H1 (cell line): ENCODE results near the gene ARHGAP25. TPM values are rescaled to one million over a fixed set of nuclear protein-coding genes. Genes with fewer than 3 reads are reported as not detected.

Source experiments
- CTCF ChIA-PET: fragments of 300-600 bp; sonication (Branson Sonifier 250); formaldehyde crosslinking; loops from one replicate; lab custom pipeline; 2021; ENCODE audit not compliant: partially characterized antibody; lab: Charles Lee
- POLR2A ChIA-PET: fragments of 300-600 bp; sonication (Branson Sonifier 250); formaldehyde crosslinking; loops from one replicate; lab custom pipeline; 2021; ENCODE audit warnings: inconsistent platforms; ENCODE audit not compliant: partially characterized antibody; lab: Charles Lee
- DNase-seq, 2 experiments: peaks; one replicate each; pipeline versions ENCODE4 v3.0.0 to v3.0.0-alpha.2; 2010 to 2022; ENCODE audit warnings: low spot score in 2 of 2, low read depth in 1 of 2, mixed read lengths in 1 of 2
- FAIRE-seq: peaks from 2 replicates; lab custom pipeline; 2011; peaks lifted over from hg19 to GRCh38; lab: Jason Lieb, UNC
- H2AFZ ChIP-seq: 2 replicates; pipeline ENCODE4 v1.8.1; 2012; ENCODE audit warnings: low read length, inconsistent platforms
- H2AK5ac ChIP-seq: 2 replicates; pipeline ENCODE4 v1.6.1; 2013; ENCODE audit warnings: low read depth, low read length
- H2BK120ac ChIP-seq: replicated peaks from 2 replicates; pipeline ENCODE3; 2013; ENCODE audit warnings: low read depth, low read length, inconsistent platforms
- H2BK12ac ChIP-seq: 2 replicates; pipeline ENCODE4 v1.6.1; 2013; ENCODE audit warnings: low read depth, low read length
- H2BK15ac ChIP-seq: 2 replicates; pipeline ENCODE4 v1.6.1; 2013; ENCODE audit warnings: low read length
- H2BK20ac ChIP-seq: 2 replicates; pipeline ENCODE4 v1.6.1; 2013; ENCODE audit warnings: low read length
- H2BK5ac ChIP-seq: 2 replicates; pipeline ENCODE4 v1.6.1; 2013; ENCODE audit warnings: low read depth, low read length
- H3K14ac ChIP-seq: 2 replicates; pipeline ENCODE4 v1.6.1; 2013; ENCODE audit warnings: inconsistent platforms; ENCODE audit not compliant: insufficient read length
- H3K18ac ChIP-seq: 2 replicates; pipeline ENCODE4 v1.6.1; 2013; ENCODE audit warnings: low read length; ENCODE audit errors: extremely low read depth
- H3K23ac ChIP-seq: 2 replicates; pipeline ENCODE4 v1.6.1; 2013; ENCODE audit warnings: inconsistent platforms; ENCODE audit not compliant: insufficient read length
- H3K23me2 ChIP-seq: 2 replicates; pipeline ENCODE4 v1.6.1; 2013; ENCODE audit warnings: low read depth, low read length
- H3K27ac ChIP-seq: 2 replicates; pipeline ENCODE4 v1.6.1; 2011; ENCODE audit warnings: low read depth, low read length, inconsistent platforms
- H3K27me3 ChIP-seq, 4 experiments: replicated peaks in 1 of 4; 1 replicate in 1 of 4; 2 replicates in 3 of 4; pipeline versions ENCODE4 v1.6.1 to v1.8.1; 2011 to 2013; ENCODE audit warnings: low read length in 3 of 4, mild to moderate bottlenecking in 3 of 4, inconsistent platforms in 2 of 4, mixed read lengths in 2 of 4, moderate library complexity in 1 of 4; ENCODE audit not compliant: control insufficient read depth in 3 of 4, insufficient read depth in 3 of 4; ENCODE audit errors: extremely low read depth in 1 of 4
- H3K36me3 ChIP-seq, 4 experiments: 2 replicates each; pipeline versions ENCODE4 v1.6.1 to v1.8.1; 2011 to 2013; ENCODE audit warnings: mild to moderate bottlenecking in 4 of 4, low read length in 3 of 4, moderate library complexity in 2 of 4, control low read depth in 1 of 4, inconsistent platforms in 1 of 4; ENCODE audit not compliant: insufficient read depth in 4 of 4, control insufficient read depth in 2 of 4
- H3K4ac ChIP-seq: replicated peaks from 2 replicates; pipeline ENCODE3; 2013; ENCODE audit warnings: low read length, low read depth, mixed read lengths, inconsistent platforms; ENCODE audit not compliant: insufficient read length
- H3K4me1 ChIP-seq, 4 experiments: replicated peaks in 1 of 4; 1 replicate in 1 of 4; 2 replicates in 3 of 4; pipeline versions ENCODE4 v1.6.1 to v1.8.1; 2011 to 2013; ENCODE audit warnings: low read length in 3 of 4, inconsistent platforms in 2 of 4, mixed read lengths in 1 of 4; ENCODE audit not compliant: insufficient read depth in 4 of 4, control insufficient read depth in 3 of 4
- H3K4me2 ChIP-seq, 2 experiments: 2 replicates each; pipeline versions ENCODE4 v1.6.1 to v1.8.1; 2011 to 2013; ENCODE audit warnings: low read depth in 2 of 2, low read length in 2 of 2, control low read depth in 1 of 2, inconsistent platforms in 1 of 2, mild to moderate bottlenecking in 1 of 2; ENCODE audit not compliant: insufficient read depth in 1 of 2
- H3K4me3 ChIP-seq, 4 experiments: fragments of 200-600, 300-600 bp in 1 of 4; sonication (generic), shearing (Covaris generic), sonication (Bioruptor Twin) in 1 of 4; 2 replicates each; pipeline versions ENCODE4 v1.5.1 to v1.8.1; 2011 to 2016; ENCODE audit warnings: low read length in 4 of 4, low read depth in 3 of 4, control low read depth in 2 of 4, inconsistent platforms in 2 of 4, mild to moderate bottlenecking in 2 of 4, mixed read lengths in 1 of 4, moderate library complexity in 1 of 4; ENCODE audit not compliant: insufficient read depth in 2 of 4; ENCODE audit errors: extremely low read depth in 1 of 4
- H3K56ac ChIP-seq: replicated peaks from 2 replicates; pipeline ENCODE3; 2013; ENCODE audit warnings: low read depth, mild to moderate bottlenecking, mixed read lengths, low read length, inconsistent platforms; ENCODE audit not compliant: insufficient read length
- H3K79me1 ChIP-seq: 2 replicates; pipeline ENCODE4 v1.6.1; 2013; ENCODE audit warnings: low read depth, low read length, control low read depth
- H3K79me2 ChIP-seq, 2 experiments: 2 replicates each; pipeline versions ENCODE4 v1.6.1 to v1.8.1; 2012 to 2013; ENCODE audit warnings: low read length in 2 of 2, mild to moderate bottlenecking in 2 of 2, inconsistent platforms in 1 of 2; ENCODE audit not compliant: insufficient read depth in 2 of 2, control insufficient read depth in 1 of 2
- H3K9ac ChIP-seq, 4 experiments: replicated peaks in 1 of 4; 1 replicate in 1 of 4; 2 replicates in 3 of 4; pipeline versions ENCODE4 v1.6.1 to v1.8.1; 2011 to 2013; ENCODE audit warnings: low read depth in 3 of 4, low read length in 3 of 4, control low read depth in 2 of 4, mild to moderate bottlenecking in 2 of 4, moderate library complexity in 2 of 4, inconsistent platforms in 1 of 4; ENCODE audit errors: extremely low read depth in 1 of 4
- H3K9me3 ChIP-seq, 2 experiments: 2 replicates each; pipeline versions ENCODE4 v1.6.1 to v1.8.1; 2012 to 2013; ENCODE audit warnings: mild to moderate bottlenecking in 2 of 2, moderate library complexity in 2 of 2, control low read depth in 1 of 2, inconsistent platforms in 1 of 2, low read depth in 1 of 2, low read length in 1 of 2, mixed read lengths in 1 of 2; ENCODE audit not compliant: insufficient read depth in 2 of 2
- H4K20me1 ChIP-seq, 2 experiments: replicated peaks in 1 of 2; 2 replicates each; pipeline versions ENCODE3 to v1.8.1; 2011 to 2013; ENCODE audit warnings: inconsistent platforms in 2 of 2, low read length in 2 of 2, mild to moderate bottlenecking in 1 of 2; ENCODE audit not compliant: insufficient read depth in 2 of 2, control insufficient read depth in 1 of 2
- H4K5ac ChIP-seq: 2 replicates; pipeline ENCODE4 v1.6.1; 2013; ENCODE audit warnings: low read length, low read depth, mixed read lengths, inconsistent platforms; ENCODE audit not compliant: insufficient read length
- H4K8ac ChIP-seq: 2 replicates; pipeline ENCODE4 v1.8.0; 2013; ENCODE audit warnings: mild to moderate bottlenecking, moderate library complexity, low read length, inconsistent platforms; ENCODE audit not compliant: insufficient read depth; ENCODE audit errors: extremely low read depth
- H4K91ac ChIP-seq: replicated peaks from 2 replicates; pipeline ENCODE3; 2013; ENCODE audit warnings: low read length, mixed read lengths, inconsistent platforms; ENCODE audit not compliant: insufficient read length
- ATF2 ChIP-seq: IDR thresholded peaks from 2 replicates; pipeline ENCODE4 v1.6.1; 2012; ENCODE audit warnings: low read length, inconsistent platforms
- BCL11A ChIP-seq, 2 experiments: IDR thresholded peaks; one replicate each; pipeline ENCODE4 v1.6.1; 2011; ENCODE audit warnings: low read depth in 2 of 2, low read length in 2 of 2, mild to moderate bottlenecking in 2 of 2
- CHD1 ChIP-seq: IDR thresholded peaks from 2 replicates; pipeline ENCODE4 v1.6.1; 2012; ENCODE audit warnings: low read depth, low read length, improper control_type of control experiment
- GABPA ChIP-seq: IDR thresholded peaks from 2 replicates; pipeline ENCODE4 v1.6.1; 2011; ENCODE audit warnings: mild to moderate bottlenecking, low read length, moderate library complexity, borderline replicate concordance; ENCODE audit not compliant: insufficient read depth
- PHF8 ChIP-seq: fragments of 200-600 bp; sonication (generic); conservative IDR thresholded peaks from 2 replicates; pipeline ENCODE4 v1.7.1; 2012; ENCODE audit warnings: low read depth, mild to moderate bottlenecking, inconsistent platforms, low read length, moderate library complexity
- RFX5 ChIP-seq: IDR thresholded peaks from 2 replicates; pipeline ENCODE4 v1.6.1; 2011; ENCODE audit warnings: low read depth, low read length, improper control_type of control experiment, borderline replicate concordance
- SIN3A ChIP-seq, 2 experiments: IDR thresholded peaks in 1 of 2; conservative IDR thresholded peaks in 1 of 2; 2 replicates each; pipeline ENCODE4 v1.6.1; 2011 to 2012; ENCODE audit warnings: low read length in 2 of 2, improper control_type of control experiment in 1 of 2, low read depth in 1 of 2, mild to moderate bottlenecking in 1 of 2
- SP4 ChIP-seq: IDR thresholded peaks from 2 replicates; pipeline ENCODE4 v1.6.1; 2012; ENCODE audit warnings: low read length, inconsistent platforms
- SUZ12 ChIP-seq: fragments of 200-600 bp; sonication (generic); IDR thresholded peaks from 2 replicates; pipeline ENCODE4 v1.6.1; 2012; ENCODE audit warnings: mild to moderate bottlenecking, inconsistent platforms, low read length, moderate library complexity, mixed read lengths
- ZNF274 ChIP-seq: IDR thresholded peaks from 2 replicates; pipeline ENCODE4 v1.7.0; 2012; ENCODE audit warnings: low read length, borderline replicate concordance; ENCODE audit errors: extremely low read depth
- WGBS, 2 experiments: shearing (Covaris generic) in 1 of 2; methylation state at CpG; one replicate each; pipeline versions ENCODE4 v1.1.6 to v1.1.7; 2013 to 2015; ENCODE audit warnings: low lambda C conversion rate in 2 of 2, mixed read lengths in 2 of 2, inconsistent platforms in 1 of 2, low coverage in 1 of 2, missing lambda C conversion rate in 1 of 2; ENCODE audit not compliant: insufficient replicate concordance in 2 of 2, insufficient coverage in 1 of 2, insufficient read length in 1 of 2; ENCODE audit errors: extremely low coverage in 1 of 2, missing lambda C conversion rate in 1 of 2; 5-methylcytosine and 5-hydroxymethylcytosine counted together
- polyA plus RNA-seq, 7 experiments: library from polyadenylated mRNA; depleted of rRNA in 3 of 7; stranded (reverse) in 5 of 7; unstranded in 2 of 7; fragments of >200 nt in 5 of 7; fragments of 200-250 nt in 2 of 7; gene quantifications; 1 replicate in 5 of 7; 2 replicates in 1 of 7; 4 replicates in 1 of 7; pipeline versions ENCODE4 v1.2.1 to v1.2.3, GENCODE V29; 2011 to 2013; ENCODE audit warnings: missing spikeins in 2 of 7, mixed read lengths in 2 of 7
- total RNA-seq: library from RNA; stranded (reverse); fragmentation: NEBNext Ultra II Directional; extraction: Animal tissue kit (Norgen Biotek cat#: 25700); gene quantifications from 2 replicates; pipeline ENCODE4 v1.2.1, GENCODE V29; 2021

The ARHGAP25 gene
- total and polyA plus RNA-seq, 2 of the 8 experiments (the other 6 are each of a cell fraction or from before 2014, with no cell fraction given), result 1.00 to 1.2 TPM

DNA sequence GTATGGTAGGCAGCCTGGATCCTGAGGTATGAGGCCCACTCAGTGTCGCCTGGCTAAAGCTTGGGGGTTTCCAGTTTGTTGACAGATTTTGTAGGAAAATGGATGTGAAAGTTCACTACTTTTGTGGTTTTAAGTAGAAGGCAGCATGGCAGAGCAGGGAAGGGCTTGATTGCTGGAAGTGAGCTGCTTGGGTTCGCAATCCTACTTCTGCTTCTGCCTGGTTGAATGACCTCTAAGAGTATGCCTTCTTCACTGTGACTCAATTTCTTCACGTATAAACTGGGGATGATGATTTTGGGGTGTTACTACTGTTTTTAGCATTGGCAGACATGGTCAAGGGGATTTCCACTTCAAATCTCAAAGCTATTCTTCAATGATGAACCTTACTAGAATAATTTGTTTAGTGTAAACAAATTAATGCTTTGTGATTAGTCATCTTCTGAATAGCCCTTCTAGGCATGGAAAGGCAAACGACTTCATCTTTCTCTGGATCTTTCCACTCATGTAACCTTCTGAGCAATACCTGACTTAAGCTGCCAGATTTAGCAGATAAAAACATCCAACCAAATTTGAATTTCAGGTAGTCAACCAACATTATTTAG, 123.3 kb downstream of the ARHGAP25 start:
- no peak overlapping the region for H4K8ac ChIP-seq
- no peak overlapping the region for H3K4me2 ChIP-seq
- H3K36me3 ChIP-seq, result no peaks in the 10 kb centered on the region
- no peaks in the 10 kb centered on the region for H3K27me3 ChIP-seq
- H3K79me2 ChIP-seq, result no peaks in the 10 kb centered on the region
- H3K23me2 ChIP-seq, result no peaks in the 10 kb centered on the region
- H4K20me1 ChIP-seq, result no peaks in the 10 kb centered on the region
- H2AK5ac ChIP-seq, result no peak overlapping the region
- H2BK15ac ChIP-seq, result no peak overlapping the region
- no peak overlapping the region for H3K27ac ChIP-seq
- H3K23ac ChIP-seq, result no peak overlapping the region
- no peak overlapping the region for H3K56ac ChIP-seq
- ChIA-PET CTCF (interaction anchor here (0.7 to 1.8 kb wide), 8 partner anchors 10 to 149 kb away, joined by 3 to 10 read pairs (median 3); partner anchors contain the start of gene BMP10), POLR2A (no interaction called here)
- no peak overlapping the region for H3K9ac ChIP-seq
- H3K18ac ChIP-seq, result no peak overlapping the region
- H3K14ac ChIP-seq, result no peak overlapping the region
- H3K9me3 ChIP-seq, result no peaks in the 10 kb centered on the region
- H3K4me3 ChIP-seq, result no peak overlapping the region
- H3K4me1 ChIP-seq, result no peaks in the 10 kb centered on the region
- H2BK20ac ChIP-seq, result no peak overlapping the region
- no peaks in the 10 kb centered on the region for H3K79me1 ChIP-seq
- WGBS, 2 experiments, result 89% methylated on average over 4 of the region's 4 CpGs; no CpG with 5 or more reads in 1 of the 2 experiments
- H3K4ac ChIP-seq, result no peak overlapping the region
- no peak for FAIRE-seq
- no peak overlapping the region for H2AFZ ChIP-seq
- H2BK12ac ChIP-seq, result no peak overlapping the region
- TF ChIP-seq CHD1, result no peak
- TF ChIP-seq ZNF274, result no peak
- no peak for TF ChIP-seq BCL11A (IDR thresholded peaks at IDR 0.05; ENCODE audit: low read depth in 2 of 2, low read length in 2 of 2)
- no peak for TF ChIP-seq RFX5
- no peak for TF ChIP-seq SIN3A (conservative IDR thresholded peaks at IDR 0.05 in 1 of 2, IDR thresholded peaks at IDR 0.05 in 1 of 2; ENCODE audit: low read depth in 1 of 2, low read length in 2 of 2)
- no peak for TF ChIP-seq SUZ12
- TF ChIP-seq SP4, result no peak
- no peak for TF ChIP-seq GABPA
- no peak for TF ChIP-seq PHF8
- TF ChIP-seq ATF2, result no peak
- H4K5ac ChIP-seq, result no peak overlapping the region
- no peak for DNase-seq
- H2BK5ac ChIP-seq, result no peak overlapping the region
- H2BK120ac ChIP-seq, result no peak overlapping the region
- no peak overlapping the region for H4K91ac ChIP-seq
